NK-92 treated with Interleukin-12 subunit alpha and Interleukin-12 subunit beta, amount 100 ng/mL, for 24 hours (cell line): ENCODE results near the gene ALDOC.
"Not testable (repeated sequence)": the region's sequence is repeated elsewhere in the genome, so short reads cannot be mapped to it uniquely, and the experiment has no call there.

Experiments used
- DNase-seq: peaks from one replicate; lab custom pipeline; 2025; lab: John Stamatoyannopoulos, UW

ALDOC gene

GRCh38 chr17:28576758-28577465, at the start of gene ALDOC:
ALDOC (minus strand) TSS chr17:28576895; CDS start chr17:28575532, 1,363 bp downstream.
- no peak for DNase-seq

GRCh38 chr17:28624148-28624547, 47.5 kb upstream of the ALDOC start:
- no peak for DNase-seq

- no peak for DNase-seq
Observed at GRCh38 chr17:28623696-28624095, 47.0 kb upstream of the ALDOC start.

GRCh38 chr17:28622186-28622585, 45.5 kb upstream of the ALDOC start:
- DNase-seq: no peak

- no peak for DNase-seq
Observed at GRCh38 chr17:28620010-28620409, 43.3 kb upstream of the ALDOC start.

GRCh38 chr17:28618464-28618863, 41.8 kb upstream of the ALDOC start:
- no peak for DNase-seq

- no peak for DNase-seq
Observed at GRCh38 chr17:28616281-28616680, 39.6 kb upstream of the ALDOC start.

GRCh38 chr17:28615260-28615940, 38.7 kb upstream of the ALDOC start:
- DNase-seq: no peak

GRCh38 chr17:28613931-28614381, 37.3 kb upstream of the ALDOC start, which contains the start of gene RSKR:
RSKR (minus strand) TSS chr17:28614185; CDS start chr17:28614161, 24 bp downstream.
- no peak for DNase-seq

- no peak for DNase-seq
Observed at GRCh38 chr17:28612936-28613872, 36.5 kb upstream of the ALDOC start.

GRCh38 chr17:28612531-28612930, 35.8 kb upstream of the ALDOC start:
- DNase-seq: no peak

- no peak for DNase-seq
Observed at GRCh38 chr17:28610376-28610775, 33.7 kb upstream of the ALDOC start.

- DNase-seq: not testable (repeated sequence)
Observed at GRCh38 chr17:28604031-28604430, 27.3 kb upstream of the ALDOC start.

GRCh38 chr17:28599311-28600184, 22.9 kb upstream of the ALDOC start:
- DNase-seq: peak; percentile 22

GRCh38 chr17:28598799-28599310, 22.2 kb upstream of the ALDOC start, which contains the start of gene SPAG5:
SPAG5 (minus strand) TSS chr17:28599025; CDS start chr17:28598946, 79 bp downstream.
- peak; percentile 89 for DNase-seq

GRCh38 chr17:28598389-28598788, 21.7 kb upstream of the ALDOC start:
- no peak for DNase-seq

- DNase-seq: no peak
Observed at GRCh38 chr17:28597606-28598383, 21.1 kb upstream of the ALDOC start.

- DNase-seq: no peak
Observed at GRCh38 chr17:28592260-28592659, 15.6 kb upstream of the ALDOC start.

- no peak for DNase-seq
Observed at GRCh38 chr17:28585851-28586250, 9.2 kb upstream of the ALDOC start.

- no peak for DNase-seq
Observed at GRCh38 chr17:28584434-28584833, 7.7 kb upstream of the ALDOC start.
